ENCODE measurements around the gene SMG6. TPM values are rescaled to one million over a fixed set of nuclear protein-coding genes. Genes with fewer than 3 reads are reported as not detected.

The SMG6 gene
- total and polyA plus RNA-seq, 11 donors = 12.2 to 38.6 (median 22.1) TPM

GRCh38 chr17:2042390-2042847 is 261.2 kb downstream of the SMG6 start:
- intact Hi-C loops (cut with DNase I) = loop anchor here in 5 of 10 donors (5.0 to 10.0 kb wide), 4 partner anchors 135 to 375 kb away; partner anchors contain the start of genes PRPF8 (in 1 of the 5) and TLCD2 (in 1 of the 5)
- ATAC-seq (peak in 3 of 4 donors; percentile 3 to 22 (median 18)), DNase-seq (no peak)
- no peak for TF ChIP-seq CTCF (IDR thresholded peaks at IDR 0.05)
- no peak for TF ChIP-seq POLR2A (IDR thresholded peaks at IDR 0.05)
- WGBS, 4 donors = 17 to 18% (median 17%) methylated on average over 16 to 17 of the region's 17 CpGs
- Histone ChIP-seq H3K9me3 (no peaks in the 10 kb centered on the region), H3K36me3 (peaks cover 0 to 46% (median 24%) of the 10 kb centered on the region in 9 donors), H3K27me3 (no peaks in the 10 kb centered on the region), H3K4me3 (peak overlapping the region; percentile 43 to 87 (median 76)), H3K27ac (peak overlapping the region; percentile 81 to 97 (median 93)), H3K4me1 (peaks cover 3 to 38% (median 22%) of the 10 kb centered on the region in 12 donors)

DNA sequence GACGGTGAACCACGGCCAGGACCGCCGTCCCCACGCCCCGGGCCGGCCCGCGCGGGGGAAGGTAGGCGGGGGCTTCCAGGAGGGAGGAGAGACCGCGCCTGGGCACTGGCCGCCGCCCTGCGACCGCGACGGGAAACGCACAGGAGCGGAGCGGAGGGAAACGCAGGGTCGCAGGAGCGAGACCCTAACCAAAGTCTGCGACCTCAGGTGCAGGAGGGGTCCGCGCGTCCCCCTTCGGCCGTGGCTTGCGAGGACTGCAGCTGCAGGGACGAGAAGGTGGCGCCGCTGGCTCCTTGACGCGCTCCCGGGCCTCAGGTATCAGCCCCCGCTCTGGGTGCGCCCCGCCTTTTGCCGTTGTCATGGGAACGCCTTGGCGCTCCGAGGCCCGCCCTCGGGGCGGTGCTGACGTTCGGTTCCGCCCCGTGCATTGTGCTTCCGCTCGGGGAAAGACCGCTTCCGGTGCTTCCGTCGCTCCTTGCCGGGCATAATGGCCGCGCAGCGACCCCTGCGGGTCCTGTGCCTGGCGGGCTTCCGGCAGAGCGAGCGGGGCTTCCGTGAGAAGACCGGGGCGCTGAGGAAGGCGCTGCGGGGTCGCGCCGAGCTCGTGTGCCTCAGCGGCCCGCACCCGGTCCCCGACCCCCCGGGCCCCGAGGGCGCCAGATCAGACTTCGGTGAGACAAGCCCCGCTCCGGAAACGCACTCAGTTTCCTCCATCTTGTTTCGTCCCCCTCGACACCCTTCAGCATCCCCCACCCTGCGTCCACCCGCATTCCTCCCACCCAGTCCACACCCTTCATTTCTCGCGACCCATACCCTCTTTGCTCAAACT is 261.8 kb downstream of the SMG6 start, which contains the start of gene OVCA2:
Gene OVCA2, plus strand, starts transcription at position 462 of the 829 bp plus-strand sequence. Its CDS starts 26 bp downstream, at position 488.
- WGBS, 4 donors = 0 to 1% (median 1%) methylated on average over 10 to 93 of the region's 93 CpGs
- TF ChIP-seq POLR2A (IDR thresholded peaks at IDR 0.05) = peak in 1 of 2 donors; percentile 77
- TF ChIP-seq CTCF (IDR thresholded peaks at IDR 0.05) = peak; percentile 35 to 81 (median 65)
- Histone ChIP-seq H3K4me1 (peaks cover 3 to 38% (median 22%) of the 10 kb centered on the region in 12 donors), H3K27me3 (no peaks in the 10 kb centered on the region), H3K27ac (peak within 1 kb of the TSS; percentile 81 to 97 (median 93)), H3K4me3 (peak within 1 kb of the TSS; percentile 43 to 87 (median 76)), H3K9me3 (no peaks in the 10 kb centered on the region), H3K36me3 (peaks cover 0 to 53% (median 31%) of the 10 kb centered on the region in 9 donors)
- intact Hi-C loops (cut with DNase I) = loop anchor here in 5 of 10 donors (5.0 to 10.0 kb wide), 4 partner anchors 134 to 374 kb away; partner anchors contain the start of genes PRPF8 (in 1 of the 5) and TLCD2 (in 1 of the 5)
- DNase-seq = peak; percentile 95 to 97 (median 95)
- ATAC-seq = peak; percentile 77 to 96 (median 93)

DNA sequence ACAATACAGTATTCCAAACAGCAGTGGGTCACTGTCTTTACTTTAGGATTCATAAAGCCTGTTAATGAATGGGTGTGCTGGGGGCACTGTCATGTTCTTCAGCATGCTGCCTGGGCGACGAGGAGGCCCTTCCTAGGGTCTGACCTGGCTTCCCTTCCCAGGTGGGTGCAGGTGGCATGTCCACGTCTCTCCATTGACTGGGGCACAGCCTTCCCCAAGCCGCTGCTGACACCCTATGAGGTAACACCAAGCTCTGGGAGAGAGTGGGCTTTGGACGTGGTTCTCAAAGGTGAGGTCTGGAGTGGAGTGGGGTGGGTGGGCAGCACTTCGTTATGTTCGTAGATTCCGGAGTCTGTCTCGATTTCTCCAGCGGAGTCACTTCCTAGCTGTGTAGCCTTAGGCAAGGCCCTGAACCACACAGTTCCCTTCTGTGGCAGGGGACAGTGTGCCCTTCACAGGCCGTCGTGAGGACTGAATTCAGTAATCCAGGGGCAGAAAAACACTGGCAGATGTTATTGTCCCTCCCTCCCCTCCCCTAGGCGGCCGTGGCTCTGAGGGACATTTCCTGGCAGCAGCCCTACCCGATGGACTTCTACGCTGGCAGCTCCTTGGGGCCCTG is 262.5 kb downstream of the SMG6 start:
- no peak for DNase-seq
- no peaks in the 10 kb centered on the region for H3K9me3 ChIP-seq
- H3K4me3 ChIP-seq = peak overlapping the region; percentile 43 to 87 (median 76)
- H3K36me3 ChIP-seq = peaks cover 0 to 60% (median 38%) of the 10 kb centered on the region in 9 donors
- intact Hi-C loops (cut with DNase I) = loop anchor here in 5 of 10 donors (5.0 to 10.0 kb wide), 4 partner anchors 134 to 374 kb away; partner anchors contain the start of genes PRPF8 (in 1 of the 5) and TLCD2 (in 1 of the 5)
- peak overlapping the region; percentile 81 to 97 (median 93) for H3K27ac ChIP-seq
- WGBS, 4 donors = 49 to 77% (median 53%) methylated on average over 5 to 16 of the region's 16 CpGs
- H3K4me1 ChIP-seq = peaks cover 3 to 38% (median 22%) of the 10 kb centered on the region in 12 donors
- TF ChIP-seq POLR2A (IDR thresholded peaks at IDR 0.05) (no peak), CTCF (IDR thresholded peaks at IDR 0.05) (no peak)
- ATAC-seq = peak in 1 of 4 donors; percentile 9
- H3K27me3 ChIP-seq = no peaks in the 10 kb centered on the region

Data from heart left ventricle (tissue), 16 donors.